CD4-positive, alpha-beta T cell treated with Interleukin-1 beta for 1 hour (primary cell): ENCODE results near the gene PPM1N.
A peak's percentile ranks its signal among the peaks of the same experiment; 100 is the strongest.

Experiments
- DNase-seq, 2 donors: peaks; one replicate each; pipeline ENCODE4 v3.0.0-alpha.2; 2020 to 2022

The PPM1N gene

DNA sequence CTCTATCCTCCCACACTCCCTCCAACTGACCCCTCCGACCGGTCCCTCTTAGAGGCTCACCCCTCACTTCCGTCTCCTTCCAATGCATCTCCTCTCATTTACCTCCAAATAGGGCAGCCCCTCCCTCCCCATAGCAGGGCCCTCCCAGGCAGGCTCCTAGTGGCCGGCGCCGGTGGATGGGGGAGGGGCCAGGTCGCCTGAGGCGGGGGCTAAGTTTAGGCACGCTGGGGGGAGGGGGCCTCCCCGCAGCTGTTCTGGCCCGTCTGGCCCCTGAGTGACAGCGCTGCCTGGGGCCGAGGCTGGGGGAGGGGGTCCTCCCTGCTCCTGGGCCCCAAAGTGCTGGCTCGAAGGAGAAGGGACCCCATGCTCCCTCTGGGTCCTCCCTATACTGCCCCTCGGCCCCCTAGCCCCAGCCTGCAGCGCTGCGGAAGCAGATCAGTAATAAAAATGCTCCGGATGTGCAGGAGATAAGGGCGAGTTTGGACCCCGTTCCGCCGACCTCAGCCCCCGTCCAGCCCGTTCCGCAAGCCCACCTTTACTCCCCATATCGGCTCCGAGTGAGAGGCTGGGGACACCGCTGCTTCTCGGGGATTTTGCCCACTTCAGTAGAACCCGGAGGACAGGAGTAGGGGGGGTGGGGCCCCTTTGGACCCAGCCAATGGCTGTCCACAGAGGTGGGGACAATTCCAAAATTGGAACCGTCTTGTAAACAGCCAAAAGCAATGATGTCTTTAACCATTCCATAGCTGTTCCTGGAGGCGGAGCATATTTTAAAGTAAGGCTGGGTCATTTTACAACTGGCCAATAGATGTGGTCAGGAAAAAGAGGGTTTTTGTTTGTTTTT is 5.4 kb upstream of the PPM1N start:
- no peak for DNase-seq

DNA sequence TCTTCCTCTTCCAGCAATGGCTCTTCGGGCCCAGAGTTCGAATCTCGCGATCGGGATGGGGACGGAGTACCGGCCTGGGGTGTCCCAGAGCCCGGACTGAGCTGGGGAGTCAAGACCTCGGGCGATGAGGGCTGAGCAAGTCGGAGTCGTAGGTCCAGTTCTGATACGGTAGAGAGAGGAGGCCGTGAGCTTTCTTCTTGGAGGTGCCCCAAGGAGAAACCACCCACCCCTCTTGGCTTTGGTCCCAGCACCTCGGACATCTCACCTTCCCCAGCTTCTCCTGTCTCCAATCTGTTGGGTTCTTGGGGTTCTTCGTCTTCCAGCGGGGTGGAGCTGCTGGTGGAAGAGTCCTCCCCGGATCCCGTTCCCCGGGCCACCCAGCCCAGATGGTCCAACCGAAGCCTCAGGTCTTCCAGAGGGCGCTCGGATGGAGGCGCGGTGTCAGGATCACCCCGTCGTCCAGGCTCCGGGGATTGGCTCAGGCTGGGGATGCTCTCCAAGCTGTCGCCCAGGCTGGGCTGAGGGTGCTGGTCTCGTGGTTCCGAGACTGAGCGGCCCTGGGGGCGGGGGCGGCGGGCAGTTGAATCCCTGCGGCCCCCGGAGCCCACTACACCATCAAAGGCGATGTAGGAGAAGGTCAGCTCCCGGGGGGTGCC is 3.9 kb upstream of the PPM1N start:
- DNase-seq: no peak

DNA sequence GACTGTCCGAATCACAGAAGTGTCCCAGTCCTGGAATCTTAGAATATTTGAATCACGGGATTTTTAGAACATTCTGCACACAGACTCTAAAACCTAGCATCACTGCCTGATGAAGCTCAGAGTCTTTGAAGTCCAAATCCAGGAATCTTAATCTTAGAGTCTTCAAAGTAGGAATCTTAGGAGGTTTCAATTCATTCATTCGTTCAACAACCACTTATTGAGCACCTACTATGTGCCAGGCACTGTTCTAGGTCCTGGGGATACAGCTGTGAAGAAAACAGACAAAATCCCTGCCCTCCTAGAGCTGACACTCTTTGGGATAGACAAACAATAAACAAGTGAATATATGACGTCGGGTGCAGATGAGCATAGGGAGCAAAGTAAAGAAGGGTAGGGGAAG is 3.1 kb upstream of the PPM1N start:
- no peak for DNase-seq

GRCh38 chr19:45496349-45496953 is 1.8 kb upstream of the PPM1N start:
- DNase-seq: peak; percentile 37 to 49

GRCh38 chr19:45497791-45498190 is 452 bp upstream of the PPM1N start:
- no peak for DNase-seq

GRCh38 chr19:45499196-45500180 is 1.2 kb downstream of the PPM1N start:
- peak; percentile 71 to 76 for DNase-seq

GRCh38 chr19:45500918-45501729 is 2.9 kb downstream of the PPM1N start:
- DNase-seq: no peak

- DNase-seq: no peak
These were observed 3.4 kb downstream of the PPM1N start for GRCh38 chr19:45501730-45502014.

GRCh38 chr19:45502111-45502510 is 3.9 kb downstream of the PPM1N start:
- no peak for DNase-seq

DNA sequence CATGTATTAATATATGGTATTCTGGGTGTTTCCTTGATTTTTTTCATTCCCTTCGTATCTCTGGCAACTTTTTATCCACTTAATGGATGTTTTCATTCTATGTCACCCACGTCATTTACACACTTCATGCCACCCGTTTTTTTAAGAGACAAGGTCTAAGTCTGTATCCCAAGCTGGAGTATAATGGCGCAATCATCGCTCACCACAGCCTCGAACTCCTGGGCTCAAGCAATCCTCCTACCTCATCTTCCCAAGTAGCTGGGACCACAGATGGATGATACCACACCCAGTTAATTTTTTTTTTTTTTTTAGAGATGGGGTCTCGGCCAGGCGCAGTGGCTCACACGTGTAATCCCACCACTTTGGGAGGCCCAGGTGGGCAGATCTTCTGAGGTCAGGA is 5.7 kb downstream of the PPM1N start:
- DNase-seq: no peak

GRCh38 chr19:45505151-45505995 is 7.1 kb downstream of the PPM1N start:
- DNase-seq: no peak

DNA sequence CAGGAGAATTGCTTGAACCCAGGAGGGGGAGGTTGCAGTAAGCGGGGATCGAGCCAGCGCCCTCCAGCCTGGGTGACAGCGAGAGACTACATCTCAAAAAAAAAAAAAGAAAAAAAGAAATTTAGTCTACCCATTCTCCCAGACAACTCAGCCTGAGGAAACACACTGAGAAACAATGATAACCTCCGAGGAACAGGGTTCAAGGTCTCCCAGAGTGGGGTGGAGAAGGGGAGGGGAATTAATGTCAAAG is 7.7 kb downstream of the PPM1N start:
- DNase-seq: no peak

DNA sequence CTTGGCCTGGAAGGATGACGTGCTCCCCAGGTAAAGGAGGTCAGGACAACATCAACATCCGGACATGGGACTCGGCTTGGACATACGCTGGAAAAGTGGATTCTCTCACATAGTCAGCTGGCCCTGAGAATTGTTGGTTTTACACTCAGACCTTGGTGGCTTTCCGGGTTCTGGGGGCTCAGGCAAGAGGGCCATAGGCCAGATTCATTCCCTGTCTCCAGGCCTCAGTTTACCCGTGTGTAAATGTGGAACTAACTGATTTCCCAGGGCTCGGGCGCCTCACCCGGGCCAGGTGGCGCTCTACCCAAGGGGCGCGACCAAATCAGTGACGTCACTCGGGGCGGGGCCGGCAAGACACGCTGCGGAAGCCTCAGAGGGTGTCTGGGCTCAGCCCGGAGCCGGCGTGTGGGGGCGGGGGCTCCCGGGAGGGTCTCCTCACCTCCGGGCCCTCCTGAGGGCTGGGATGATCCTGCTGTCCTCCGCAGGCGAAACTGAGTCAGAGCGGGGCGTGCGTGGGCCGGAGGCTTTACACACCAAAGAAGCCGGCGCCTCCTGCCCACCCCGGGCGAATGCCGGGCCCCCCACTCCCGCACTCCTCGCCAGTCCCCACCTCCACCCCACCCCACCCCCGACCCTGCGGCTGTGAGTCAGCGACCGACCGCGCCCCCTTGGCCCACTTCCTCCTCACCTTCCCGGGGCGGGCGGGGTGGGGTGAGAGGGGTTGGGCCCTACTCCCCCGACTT is 8.2 kb downstream of the PPM1N start:
- peak; percentile 95 for DNase-seq

GRCh38 chr19:45506989-45507871 is 9.0 kb downstream of the PPM1N start, which contains the start of gene VASP:
Gene VASP, plus strand, starts transcription at chr19:45507479. Its CDS starts 293 bp downstream, at chr19:45507772.
- DNase-seq: peak; percentile 90 to 91

DNA sequence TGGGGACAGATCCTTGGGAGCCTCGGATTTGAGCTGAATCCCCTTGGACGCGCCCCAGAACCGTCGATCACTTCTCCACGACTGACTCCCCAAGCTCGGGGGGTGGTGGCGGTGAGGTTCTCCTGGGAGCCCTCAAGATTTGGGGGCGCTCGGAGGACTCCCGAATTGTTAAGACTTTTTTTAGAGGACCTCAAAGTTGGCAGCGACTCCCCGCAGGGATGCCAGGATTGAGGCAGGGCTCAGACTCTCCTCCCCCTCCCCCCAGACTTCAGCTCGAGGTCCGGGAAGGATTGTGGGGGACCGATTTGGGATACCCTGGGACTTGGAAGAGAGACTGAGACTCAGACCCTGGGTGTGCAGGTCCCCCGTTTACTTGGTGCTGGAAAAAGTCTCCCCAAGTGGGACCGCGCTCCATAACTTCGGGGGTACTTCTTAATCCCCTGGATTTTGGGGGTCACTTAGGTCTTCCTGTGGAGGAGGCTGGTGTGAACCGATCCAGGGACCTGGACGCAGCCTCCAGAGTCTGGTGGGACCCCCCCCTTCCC is 9.7 kb downstream of the PPM1N start:
- no peak for DNase-seq

- peak; percentile 45 to 52 for DNase-seq
These were observed 10.2 kb downstream of the PPM1N start for GRCh38 chr19:45508417-45508860.

GRCh38 chr19:45508861-45509691 is 10.8 kb downstream of the PPM1N start:
- DNase-seq: peak; percentile 54 to 57

- DNase-seq: no peak
These were observed 11.4 kb downstream of the PPM1N start for GRCh38 chr19:45509692-45510015.
